GM19099 (cell line): Measurements from ENCODE around the gene MTRR.

Experiments used
- POLR2A ChIP-seq: IDR thresholded peaks from 3 replicates; pipeline ENCODE4 v1.6.1; 2011; ENCODE audit warnings: low read depth; ENCODE audit not compliant: insufficient read length; ENCODE audit errors: extremely low read depth

Gene MTRR

DNA sequence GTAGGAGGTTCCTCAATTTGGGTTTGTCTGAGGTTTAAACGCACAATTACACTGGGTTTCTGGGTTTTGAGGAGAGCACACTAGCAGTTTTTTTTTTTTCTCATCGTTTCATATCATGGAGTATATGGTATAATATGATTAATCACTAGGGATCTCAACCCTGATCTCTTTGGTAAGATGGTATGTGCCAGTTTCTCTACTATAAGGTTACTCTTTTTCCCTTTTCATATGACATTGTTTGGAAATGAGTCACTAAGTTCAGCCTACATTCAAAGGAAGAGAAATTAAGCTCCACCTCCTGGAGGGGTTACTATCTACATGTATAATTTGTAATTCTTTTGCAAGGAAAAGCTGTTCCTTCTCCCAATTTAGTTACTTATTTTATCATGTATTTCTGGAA, 35.2 kb downstream of the MTRR start:
- TF ChIP-seq POLR2A, result no peak

DNA sequence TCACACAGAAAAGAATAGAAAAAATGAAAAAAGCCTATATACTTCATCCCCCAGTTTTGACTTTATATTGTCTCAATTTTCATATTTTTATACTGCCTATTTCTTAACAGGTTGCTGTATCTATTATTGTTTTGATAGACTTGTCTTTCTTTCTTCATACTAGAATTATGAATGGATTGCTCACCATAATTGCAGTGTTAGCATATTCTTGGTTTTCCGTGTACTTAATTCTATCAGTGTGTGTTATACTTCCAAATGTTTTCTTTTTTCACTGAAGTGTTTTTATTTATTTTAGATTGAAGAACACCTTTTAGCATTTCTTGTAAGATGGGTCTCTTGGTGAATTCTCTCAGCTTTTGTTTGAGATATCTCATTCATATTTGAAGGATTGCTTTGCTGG, 38.7 kb downstream of the MTRR start:
- TF ChIP-seq POLR2A, result no peak

DNA sequence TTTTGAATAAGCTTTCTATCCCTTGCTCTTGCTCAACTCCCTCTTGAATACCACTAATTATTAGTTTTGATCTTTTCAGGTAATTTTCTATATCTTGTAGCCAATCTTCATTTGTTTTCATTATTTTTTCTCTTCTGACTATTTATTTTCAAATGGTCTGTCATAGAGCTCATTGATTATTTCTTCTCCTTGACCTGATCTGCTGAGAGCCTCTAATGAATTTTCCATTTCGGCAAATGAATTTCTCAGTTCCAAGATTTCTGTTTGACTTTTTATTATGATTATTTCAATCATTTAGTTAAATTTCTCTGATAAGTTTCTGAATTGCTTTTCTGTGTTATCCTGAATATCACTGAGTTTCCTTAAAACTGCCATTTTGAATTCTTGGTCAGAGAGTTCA, 39.4 kb downstream of the MTRR start:
- no peak for TF ChIP-seq POLR2A

DNA sequence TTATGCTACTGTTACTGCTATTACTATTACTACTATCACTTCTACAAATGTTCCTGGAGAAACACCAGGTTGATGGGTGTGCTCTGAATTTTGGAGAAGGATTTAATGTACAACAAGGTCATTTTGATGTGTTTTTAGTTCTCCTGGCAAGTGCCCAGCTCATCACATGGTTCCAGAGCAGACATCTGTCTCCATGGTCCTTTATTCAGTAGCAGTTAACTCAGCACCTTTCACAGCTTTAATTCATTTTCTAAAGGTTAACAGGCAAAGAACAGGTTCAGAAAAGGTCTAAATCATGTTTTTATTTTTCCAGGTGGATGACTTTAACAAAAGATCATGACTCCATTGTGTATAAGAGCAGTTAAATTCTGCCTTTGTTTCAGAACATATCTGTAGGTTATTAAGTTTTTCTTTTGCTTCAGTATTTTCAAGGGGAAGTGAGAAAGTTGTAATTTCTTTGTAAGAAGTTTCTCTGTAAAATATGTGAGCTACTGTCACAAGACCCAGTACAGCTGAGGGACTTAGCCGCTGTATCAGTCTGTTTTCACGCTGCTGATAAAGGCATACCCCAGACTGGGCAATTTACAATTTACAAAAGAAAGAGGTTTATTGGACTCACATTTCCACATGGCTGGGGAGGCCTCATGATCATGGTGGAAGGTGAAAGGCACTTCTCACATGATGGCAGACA, 41.9 kb downstream of the MTRR start:
- TF ChIP-seq POLR2A, result no peak

DNA sequence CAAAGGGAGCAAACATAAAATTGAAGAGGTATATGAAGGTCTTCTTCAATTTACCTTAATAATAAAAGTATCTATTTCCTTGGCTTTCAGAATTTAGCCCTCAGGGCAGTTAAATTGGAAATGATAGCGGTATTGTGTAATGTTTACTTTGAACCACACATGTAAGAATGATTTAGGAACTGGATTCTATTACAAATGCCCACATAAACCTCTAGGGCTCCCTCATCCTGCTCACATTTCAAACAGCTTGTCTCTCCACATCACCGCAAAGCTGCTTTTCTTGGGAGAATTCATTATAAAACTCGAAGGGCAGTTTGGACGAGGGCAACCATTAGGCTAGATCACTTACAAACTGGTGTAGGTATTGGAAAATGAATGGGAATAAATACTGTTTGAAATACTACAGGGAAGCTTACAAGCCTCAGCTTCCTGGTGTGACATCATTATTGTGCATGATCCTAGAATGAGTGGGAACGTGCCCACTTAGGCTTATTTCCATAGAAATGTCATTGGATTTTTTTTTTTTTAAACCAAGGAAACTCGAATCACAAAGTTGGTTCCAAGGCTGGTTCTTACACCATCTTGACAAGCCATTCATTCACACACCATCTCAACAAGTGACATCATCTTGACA, 47.3 kb downstream of the MTRR start:
- no peak for TF ChIP-seq POLR2A

DNA sequence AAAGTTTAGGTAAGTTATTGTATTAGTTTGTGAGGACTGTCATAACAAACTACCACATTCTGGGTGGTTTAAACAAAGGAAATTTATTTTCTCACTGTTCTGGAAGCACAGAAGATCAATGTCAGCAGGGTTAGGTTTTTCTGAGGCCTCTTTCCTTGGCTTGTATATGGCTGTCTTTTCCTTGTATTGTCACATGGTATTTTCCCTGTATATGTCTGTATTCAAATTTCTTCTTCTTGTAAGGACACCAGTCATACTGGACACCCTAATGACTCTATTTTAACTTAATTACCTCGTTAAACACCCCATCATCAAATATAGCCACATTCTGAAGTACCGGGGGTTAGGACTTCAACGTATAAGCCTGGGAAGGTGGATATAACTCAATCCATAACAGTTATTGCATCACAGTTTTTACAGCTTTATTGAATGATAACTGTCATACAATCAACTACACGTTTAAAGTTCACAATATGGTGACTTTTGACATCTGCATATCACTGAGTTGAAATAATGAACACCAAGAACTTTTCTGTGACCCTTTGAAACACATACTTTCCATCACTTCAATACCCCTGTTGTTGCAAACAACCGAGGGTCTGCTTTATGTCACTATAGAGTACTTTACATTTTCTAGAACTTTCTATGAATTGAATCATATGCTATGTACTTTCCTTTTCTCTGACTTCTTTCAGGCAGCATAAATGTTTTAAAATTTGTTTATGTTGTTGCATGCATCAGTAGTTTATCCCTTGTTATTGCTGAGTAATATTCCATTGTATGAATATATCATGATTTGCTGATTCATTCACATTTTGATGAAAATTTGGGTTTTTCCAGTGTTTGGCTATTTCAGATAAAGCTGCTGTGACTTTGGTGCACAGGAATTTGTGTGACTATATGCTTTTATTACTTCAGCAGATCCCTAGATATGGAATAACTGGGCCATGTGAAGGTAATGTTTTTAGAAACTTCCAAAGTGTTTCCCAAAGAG, 48.5 kb downstream of the MTRR start:
- TF ChIP-seq POLR2A, result no peak

DNA sequence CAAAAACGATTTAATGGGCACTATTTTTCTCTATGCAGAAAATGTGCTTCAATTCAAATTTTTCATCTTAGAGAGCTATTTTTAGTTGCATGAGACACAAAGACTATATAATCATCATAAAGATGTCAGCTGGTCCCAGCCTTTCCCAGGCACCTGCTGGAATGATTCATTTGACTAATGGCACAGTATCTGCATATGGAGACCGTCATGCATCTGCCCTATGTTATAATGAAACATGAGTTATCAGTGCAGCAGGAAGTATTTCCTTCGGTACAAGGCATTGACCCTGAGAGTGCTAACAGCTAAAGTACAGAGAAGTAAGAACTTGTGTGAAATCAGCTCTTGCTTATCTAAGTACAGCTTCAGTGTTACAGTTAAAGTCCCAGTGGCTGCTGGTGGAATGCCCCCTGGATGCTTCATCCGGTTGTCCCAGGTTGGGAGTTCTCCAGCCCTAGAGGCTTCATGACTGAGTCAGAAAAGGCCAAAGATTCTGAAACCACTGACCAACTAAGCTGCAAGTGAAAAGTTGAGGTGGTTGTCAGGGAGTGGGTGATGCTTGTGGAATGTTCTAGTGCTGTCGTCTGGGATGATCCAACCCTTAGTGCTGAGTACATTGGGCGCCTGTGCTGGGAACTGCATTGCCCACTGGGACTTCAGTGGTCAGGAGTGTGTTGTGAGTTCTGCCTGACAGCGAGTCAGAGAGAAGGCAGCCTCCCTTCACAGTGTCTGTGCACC, 57.2 kb downstream of the MTRR start:
- TF ChIP-seq POLR2A, result no peak

DNA sequence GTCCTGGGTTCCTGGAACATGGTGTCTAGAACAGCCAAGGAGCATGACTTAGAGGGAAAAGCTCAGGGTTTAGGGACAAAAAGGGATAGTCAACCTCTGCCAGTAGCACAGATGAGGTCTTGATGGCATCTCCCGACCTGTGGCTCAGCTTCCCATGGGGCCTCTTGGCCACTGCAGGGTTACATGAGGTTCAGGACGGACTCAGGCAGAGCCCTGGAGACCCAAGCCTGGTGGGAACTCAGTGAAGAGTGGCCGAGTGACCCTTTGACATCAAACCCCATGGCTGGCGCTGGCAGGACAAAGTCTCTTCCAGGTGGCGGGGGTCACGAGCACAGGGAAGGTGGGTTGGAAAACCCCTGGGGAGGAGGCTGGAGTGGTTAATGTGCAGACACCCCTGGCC, 57.8 kb downstream of the MTRR start:
- no peak for TF ChIP-seq POLR2A

DNA sequence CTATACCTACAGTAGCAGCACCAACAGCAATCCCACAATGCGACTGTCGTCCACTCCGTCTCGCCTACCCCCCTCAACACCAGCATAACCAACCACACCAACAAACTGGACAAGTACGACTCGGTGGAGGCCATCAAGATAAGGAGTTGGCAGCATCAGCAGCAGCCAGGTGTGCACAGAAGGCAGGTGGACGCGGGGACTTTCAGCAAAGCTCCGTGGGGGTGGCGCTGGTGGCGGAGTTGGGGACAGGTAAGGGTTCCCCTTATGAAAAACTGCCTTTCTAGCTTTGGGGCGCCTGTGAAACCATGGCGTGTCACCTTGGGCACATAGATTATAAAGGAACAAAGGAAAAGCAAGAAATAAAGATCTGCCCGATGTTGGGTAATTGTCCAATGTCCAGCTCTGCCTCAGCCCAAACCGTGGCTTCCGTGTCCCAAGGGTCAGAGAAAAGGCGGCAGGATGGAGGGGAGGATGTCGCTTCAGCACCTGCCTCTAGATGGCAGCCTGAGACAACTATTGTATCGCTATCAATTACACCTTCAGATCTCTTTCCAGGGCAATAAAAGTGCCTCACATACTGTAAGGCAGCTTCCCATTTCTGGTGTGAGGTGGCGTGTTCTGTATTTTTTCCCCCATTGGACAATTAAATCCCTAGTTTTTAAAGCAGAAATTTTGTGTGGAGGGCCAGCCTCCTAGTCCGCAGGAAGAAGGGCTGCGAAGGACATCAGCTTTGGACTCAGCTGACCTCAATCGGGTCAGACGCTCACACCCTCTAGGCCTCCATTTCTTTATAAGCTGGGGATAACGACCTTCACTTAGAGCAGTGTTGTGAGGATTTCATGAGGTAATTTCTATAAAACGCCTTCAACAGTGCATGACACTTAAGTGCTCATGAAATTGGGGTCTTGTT, 58.8 kb downstream of the MTRR start:
- TF ChIP-seq POLR2A, result no peak

DNA sequence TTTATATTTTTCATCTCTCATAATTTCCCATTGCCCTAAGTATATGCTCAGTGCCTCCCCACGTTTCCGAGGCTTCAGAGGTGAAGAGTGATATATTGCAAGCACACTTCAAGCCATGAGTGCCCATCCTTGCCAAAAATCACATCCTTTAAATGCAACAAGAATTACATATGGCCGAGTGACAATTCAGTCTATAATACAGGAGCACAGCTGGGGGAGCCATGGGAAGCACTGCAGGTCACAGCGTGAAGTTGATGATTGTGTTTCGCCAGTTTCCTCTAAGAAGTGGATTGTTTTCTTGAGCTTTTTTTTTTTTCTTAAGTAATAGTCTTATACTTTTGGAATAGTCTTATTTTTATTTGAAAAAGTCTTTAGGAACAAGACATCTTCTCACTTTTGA, 61.1 kb downstream of the MTRR start:
- no peak for TF ChIP-seq POLR2A

DNA sequence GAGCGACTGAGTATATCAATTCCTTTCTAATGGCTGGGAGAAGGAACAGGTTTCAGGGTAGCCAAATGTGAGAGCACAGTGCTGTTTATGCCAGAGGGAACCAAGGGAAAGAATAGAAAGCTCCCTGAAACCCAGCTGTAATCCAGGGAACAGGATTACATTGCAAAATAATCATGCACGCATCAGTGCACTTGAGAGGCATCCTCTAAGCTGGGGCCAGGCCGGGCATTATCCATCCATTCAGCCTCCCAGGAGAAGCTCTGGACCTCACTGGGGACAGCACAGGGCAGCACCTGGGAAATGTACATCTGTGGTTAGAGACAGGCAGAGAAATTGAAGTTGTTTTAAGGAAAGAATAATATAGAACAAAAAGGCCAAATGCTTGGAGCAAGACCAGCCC, 72.7 kb downstream of the MTRR start:
- TF ChIP-seq POLR2A, result no peak

DNA sequence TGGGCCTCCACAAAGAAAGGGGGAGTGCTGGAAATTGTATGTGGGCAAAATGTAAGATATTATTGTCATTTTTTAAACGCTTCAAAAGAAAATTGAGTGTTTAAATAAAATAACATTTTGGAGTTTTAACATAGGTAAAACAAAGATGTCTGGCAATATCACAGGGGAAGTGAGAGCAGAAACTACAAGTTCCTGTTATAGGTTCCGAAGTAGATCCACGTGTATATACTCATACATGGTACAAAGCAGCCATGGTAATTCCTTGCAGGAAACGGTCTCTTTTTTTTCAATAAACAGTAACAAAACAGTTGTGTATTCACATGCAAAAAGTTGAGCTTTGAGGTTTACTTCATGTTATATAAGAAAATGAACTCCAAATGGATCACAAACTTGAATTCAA, 78.4 kb downstream of the MTRR start:
- TF ChIP-seq POLR2A, result no peak
